Breast epithelium (tissue), 3 donors: Measurements from ENCODE around the gene FARP1.

Experiments used
- POLR2A ChIP-seq: fragments of 450-650 bp; IDR thresholded peaks from one replicate; pipeline ENCODE4 v1.6.1; 2016; ENCODE audit warnings: antibody characterized with exemption, mild to moderate bottlenecking, moderate library complexity
- TF ChIP-seq, protein P1 (sequence below), 3 donors: fragments of 450-650 bp; IDR thresholded peaks; one replicate each; pipeline ENCODE4 v1.5.1; 2016 to 2017; ENCODE audit warnings: antibody characterized with exemption in 3 of 3, mild to moderate bottlenecking in 3 of 3, moderate library complexity in 3 of 3

DNA sequence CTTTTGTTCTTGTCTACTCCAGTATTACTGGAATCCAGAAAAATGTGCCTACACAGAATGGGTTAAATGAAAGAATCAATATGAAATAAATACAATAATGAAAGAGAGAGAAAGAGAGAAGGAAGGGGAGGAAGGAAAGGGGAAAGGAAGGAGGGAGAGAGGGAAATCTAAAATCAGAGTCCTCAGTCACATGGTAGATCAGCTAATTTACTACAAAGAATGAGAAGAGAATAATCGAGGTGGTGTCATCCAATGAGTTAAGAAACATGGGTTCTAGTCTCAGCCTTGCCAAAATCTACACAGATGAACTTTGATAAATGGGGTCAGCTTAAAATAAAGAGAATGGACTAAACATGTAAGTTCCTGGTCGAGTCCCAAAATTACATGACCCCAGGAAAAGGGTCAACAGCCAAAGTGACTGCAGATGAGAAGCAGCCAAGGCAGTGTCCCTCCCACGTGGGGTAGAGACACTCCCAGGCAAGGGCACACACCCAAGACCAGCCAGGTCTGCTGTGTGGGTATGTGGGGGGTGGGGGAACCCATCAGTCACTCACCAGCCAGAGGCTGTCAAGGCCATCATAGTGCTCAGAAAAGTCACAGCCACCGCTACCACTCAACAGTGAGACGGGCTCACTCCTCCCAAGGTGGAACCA lies 330.4 kb downstream of the FARP1 start:
- TF ChIP-seq, protein P1, sequence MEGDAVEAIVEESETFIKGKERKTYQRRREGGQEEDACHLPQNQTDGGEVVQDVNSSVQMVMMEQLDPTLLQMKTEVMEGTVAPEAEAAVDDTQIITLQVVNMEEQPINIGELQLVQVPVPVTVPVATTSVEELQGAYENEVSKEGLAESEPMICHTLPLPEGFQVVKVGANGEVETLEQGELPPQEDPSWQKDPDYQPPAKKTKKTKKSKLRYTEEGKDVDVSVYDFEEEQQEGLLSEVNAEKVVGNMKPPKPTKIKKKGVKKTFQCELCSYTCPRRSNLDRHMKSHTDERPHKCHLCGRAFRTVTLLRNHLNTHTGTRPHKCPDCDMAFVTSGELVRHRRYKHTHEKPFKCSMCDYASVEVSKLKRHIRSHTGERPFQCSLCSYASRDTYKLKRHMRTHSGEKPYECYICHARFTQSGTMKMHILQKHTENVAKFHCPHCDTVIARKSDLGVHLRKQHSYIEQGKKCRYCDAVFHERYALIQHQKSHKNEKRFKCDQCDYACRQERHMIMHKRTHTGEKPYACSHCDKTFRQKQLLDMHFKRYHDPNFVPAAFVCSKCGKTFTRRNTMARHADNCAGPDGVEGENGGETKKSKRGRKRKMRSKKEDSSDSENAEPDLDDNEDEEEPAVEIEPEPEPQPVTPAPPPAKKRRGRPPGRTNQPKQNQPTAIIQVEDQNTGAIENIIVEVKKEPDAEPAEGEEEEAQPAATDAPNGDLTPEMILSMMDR (IDR thresholded peaks at IDR 0.05): no peak
- no peak for TF ChIP-seq POLR2A
